NK-92 (cell line): ENCODE results near the gene RCOR2.
"Not testable (repeated sequence)": the region's sequence is repeated elsewhere in the genome, so short reads cannot be mapped to it uniquely, and the experiment has no call there.

ENCODE experiments used
- DNase-seq: peaks from one replicate; lab custom pipeline; 2025; ENCODE audit not compliant: unreplicated experiment; lab: John Stamatoyannopoulos, UW

RCOR2 gene

DNA sequence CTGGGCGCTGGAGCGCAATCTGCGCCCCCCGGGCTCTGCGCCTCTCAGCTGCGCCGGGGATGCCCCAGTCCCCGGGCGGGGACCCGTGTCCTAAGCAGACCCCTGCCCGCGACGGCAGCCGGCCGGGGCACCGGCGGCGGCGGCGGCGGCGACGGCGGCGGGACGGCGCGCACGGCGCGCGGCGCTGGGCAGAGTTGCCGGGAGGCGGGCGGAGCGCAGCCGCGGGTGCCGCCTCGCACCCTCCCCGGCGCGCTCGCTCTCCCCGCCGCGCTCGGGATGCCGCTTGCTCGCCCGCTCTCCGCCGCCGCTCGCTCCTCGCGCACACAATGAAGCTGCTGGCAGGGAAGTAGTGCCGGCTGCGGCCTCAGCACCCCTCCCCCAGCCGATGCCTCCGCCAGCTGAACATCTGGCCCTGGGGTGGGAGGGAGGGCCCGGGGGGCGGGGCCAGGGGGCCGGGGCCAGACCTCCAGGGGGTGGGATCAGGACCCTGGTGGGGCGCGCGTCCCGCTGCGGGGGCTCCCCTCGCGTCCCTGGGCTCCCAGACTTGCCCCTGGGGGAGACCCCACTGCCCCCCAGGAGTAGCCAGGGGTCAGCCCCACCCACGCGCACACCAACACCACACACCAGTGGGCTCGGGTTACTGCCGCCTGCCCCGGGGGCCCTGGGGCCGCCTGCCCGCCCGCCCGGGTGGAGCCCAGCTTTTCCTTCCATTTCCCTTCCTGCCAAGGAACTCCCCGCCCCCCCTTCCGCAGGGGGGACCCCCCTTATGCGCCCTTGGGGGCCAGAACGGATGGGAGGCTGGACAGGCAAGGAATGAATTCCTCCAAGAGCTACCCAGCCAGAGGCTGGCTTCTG lies at the start of gene RCOR2:
RCOR2 (minus strand) TSS at position 328 of the 855 bp plus-strand sequence. CDS start 708 bp downstream, outside the sequence.
- no peak for DNase-seq

GRCh38 chr11:63966444-63966843 lies 49.5 kb upstream of the RCOR2 start:
- no peak for DNase-seq

GRCh38 chr11:63963895-63964294 lies 46.9 kb upstream of the RCOR2 start:
- DNase-seq: not testable (repeated sequence)

GRCh38 chr11:63961608-63962412 lies 44.8 kb upstream of the RCOR2 start:
- no peak for DNase-seq

- no peak for DNase-seq
Measured at GRCh38 chr11:63958008-63958407, 41.0 kb upstream of the RCOR2 start.

GRCh38 chr11:63952570-63952969 lies 35.6 kb upstream of the RCOR2 start:
- DNase-seq: no peak

DNA sequence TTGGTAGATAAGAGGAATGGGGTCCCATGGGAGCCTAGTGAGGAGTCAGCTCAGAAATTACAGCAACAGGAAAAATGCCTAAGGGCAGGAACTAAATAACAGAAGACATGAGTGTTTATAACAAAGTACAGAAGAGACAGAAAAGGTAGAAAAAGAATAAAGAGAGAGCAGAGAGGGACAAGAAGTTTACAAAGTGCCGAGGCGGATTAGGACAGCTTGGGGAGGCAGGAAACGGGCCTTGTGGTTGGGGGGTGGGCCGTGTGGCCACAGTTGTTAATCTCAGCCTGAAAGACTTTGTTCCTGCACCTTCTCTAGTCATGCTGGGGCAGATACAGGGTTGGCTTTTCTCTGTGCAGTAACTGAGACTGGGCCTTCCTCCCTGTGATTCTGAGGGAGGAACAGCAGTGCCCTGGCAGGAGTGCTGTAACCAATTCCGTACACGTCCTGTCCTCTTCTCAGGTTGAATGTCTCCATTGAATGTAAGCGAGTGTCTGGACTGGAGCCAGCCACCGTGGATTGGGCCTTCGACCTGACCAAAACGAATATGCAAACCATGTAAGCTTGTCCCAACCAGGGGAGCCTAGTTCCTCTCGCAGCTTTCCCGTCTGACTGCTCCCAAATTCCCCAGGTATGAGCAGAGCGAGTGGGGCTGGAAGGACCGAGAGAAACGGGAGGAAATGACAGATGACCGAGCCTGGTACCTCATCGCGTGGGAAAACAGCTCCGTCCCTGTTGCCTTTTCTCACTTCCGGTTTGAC lies 35.0 kb upstream of the RCOR2 start:
- no peak for DNase-seq

DNA sequence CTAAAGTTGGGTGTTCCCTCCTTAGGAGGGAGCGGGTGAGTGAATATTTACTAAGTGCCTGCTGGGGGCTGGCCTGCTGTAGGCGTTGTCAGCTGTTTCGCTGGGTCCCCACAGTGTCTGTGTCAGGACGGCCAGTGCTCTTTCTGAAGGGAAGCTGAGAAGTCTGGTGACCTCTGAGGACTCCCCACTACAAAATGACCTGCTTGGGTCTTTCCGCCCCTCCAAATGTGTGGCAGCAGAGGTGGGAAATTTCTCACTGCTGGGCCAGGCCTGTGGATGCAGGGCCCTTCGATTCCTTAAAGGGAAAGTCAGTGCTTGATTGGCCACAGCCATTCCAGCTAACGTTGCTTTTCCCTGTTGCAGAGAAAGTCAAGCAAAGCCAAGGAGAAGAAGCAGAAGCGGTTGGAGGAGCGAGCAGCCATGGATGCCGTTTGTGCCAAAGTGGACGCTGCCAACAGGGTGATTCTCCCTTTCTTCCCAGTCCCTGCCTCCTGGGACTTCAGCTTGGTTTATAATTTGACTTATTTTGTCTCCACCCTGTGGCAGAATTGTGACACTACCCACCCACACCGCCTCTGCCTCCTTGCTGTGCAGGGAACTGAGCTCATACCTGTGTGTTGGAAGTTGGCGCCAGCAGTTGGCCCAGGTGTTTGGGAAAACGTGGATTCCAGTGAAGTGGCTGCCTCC lies 28.7 kb upstream of the RCOR2 start:
- no peak for DNase-seq

DNA sequence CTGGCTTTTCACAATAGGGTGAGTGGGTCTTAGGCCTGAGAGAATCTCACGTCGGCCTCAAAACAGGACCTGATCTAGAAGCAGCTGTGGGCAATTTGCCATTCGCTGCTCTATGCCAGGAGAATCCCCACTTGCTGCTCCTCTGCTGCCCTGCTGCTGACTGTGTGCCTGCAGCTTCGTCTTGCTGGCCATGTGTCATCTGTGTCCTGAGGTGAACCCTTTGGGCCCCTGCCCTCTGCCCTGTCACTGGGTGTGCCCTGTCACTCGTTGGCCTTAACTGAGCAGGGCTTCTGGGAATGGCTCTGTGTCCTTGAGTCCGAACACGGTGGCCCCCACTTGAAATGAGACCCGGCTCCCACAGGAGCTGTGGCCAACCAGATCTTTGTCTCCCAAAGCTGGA lies 28.0 kb upstream of the RCOR2 start:
- no peak for DNase-seq

DNA sequence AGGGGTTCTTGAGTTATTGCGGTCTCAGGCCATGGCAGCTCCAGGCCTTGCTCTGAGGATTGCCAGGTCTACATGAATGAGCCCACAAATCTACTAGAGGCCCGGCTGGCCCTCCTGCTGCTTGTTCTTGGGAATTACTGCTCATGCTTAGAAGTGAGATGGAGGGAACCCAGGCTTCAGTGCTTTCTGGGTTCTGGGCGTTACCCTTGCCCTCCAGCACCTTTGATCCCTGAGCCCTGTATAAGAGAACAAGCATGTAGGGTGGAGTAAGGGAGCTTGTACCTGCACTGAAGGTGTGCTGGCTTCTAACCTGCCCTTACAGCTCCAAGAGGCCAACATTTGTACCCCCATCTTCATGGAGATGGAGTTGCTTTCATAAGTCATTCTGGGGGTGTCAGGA lies 25.8 kb upstream of the RCOR2 start:
- DNase-seq: no peak

DNA sequence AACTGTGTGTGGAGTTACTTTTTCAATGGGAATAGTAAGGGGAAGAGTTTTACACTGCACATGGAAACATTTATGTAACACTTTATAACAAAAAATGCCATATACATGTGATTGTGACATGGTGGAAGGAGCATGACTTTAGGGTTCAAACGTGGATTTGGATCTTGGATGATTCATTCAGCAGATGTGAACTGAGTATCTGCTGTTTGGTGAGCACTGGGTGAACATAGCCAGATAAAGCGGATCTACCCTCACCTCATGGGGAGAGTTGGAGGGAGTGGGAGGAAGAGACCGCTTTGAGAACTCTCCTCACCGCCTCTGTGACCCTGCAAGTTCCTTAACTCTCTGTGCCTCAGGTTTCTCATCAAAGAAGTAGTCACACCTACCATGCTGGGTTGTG lies 24.9 kb upstream of the RCOR2 start:
- DNase-seq: no peak

DNA sequence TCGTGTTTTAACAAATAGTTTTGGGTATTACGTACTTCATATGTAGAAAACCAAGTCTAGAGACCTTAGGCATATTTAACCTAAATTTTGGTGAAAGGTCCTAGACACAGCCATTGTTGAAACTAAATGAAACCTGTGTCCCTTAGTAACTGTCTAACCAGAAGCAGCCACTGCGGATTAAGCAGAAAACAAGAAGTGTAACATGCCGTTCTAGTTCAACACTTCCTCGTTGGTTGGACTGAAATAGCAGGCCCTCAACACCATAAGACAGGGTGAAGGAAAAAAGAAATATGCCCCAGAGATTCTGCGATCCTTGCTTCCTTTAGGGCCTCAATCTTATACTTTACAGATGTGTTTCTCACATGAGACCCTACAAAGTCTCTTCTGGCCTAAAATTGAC lies 23.8 kb upstream of the RCOR2 start:
- DNase-seq: no peak

DNA sequence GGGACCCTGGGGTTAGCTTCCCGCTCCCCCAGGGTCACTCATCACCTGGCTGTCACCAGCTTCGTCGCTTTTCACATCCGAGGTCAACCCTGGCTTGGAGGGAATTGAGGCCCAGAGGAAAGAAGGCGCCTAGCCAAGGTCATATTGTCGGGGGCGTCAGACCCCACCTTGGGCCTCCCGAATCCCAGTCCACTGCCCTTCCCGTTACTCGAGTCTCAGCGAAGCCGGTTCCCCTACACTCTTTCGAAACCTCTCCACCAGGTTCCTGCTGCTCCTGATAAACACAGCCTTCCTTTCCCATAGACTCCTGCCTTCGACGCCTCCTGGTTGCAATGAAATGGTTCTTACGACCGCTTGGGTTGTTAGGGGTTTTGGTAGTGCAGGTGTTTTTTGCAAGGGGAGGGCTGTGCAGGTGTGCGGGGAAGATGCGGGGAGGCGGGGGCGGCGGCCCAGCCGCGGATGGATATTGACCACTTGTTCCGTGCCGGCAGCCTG lies 22.5 kb upstream of the RCOR2 start:
- DNase-seq: no peak

DNA sequence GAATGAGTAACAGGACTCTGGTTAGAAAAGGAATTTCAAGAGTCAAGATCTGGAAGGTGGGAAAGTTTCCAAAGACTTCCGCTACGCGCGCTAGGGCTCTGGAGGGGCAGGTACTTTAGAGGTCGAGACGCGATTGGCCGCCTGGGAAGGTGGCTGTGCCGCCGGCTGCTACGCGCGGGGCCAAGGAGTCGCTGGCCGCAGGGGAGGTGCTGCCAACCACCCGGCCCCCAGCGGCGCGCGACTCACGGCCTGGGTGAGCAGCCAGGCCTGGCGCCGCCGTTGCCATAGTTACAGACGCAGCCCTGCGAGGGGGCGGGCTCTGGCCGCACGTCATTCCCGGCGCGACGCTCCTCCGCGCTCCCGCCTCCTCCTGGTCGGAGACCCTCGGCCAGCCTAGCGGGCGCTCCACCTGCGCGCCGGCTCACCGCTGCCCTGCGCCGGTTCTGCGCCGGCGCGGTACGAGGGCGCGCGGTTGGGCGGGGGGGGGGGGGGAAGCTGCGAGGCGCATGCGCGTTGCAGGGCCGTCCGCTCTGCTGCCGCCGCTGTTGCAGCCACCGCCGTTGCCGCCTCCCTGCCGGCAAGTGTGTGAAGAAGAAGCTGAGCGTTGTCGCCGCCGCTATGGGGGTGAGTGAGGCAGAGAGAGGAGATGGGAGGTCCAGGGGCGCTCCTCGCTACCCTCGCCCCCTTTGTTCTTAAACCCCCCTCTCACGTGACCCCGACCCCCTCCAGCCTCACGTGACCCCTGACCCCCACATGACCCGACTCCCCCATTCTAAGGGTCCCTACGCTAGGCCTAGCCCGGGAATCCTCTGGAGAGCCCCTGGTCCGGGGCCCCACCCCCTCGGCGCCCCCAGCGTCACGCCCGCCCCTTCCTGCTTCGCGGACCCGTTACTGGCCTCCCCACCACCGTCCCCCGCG lies 21.8 kb upstream of the RCOR2 start, which contains the start of gene NAA40:
NAA40 (plus strand) TSS at position 524 of the 918 bp plus-strand sequence; CDS start at position 619, 95 bp downstream.
- DNase-seq: peak; percentile 63

GRCh38 chr11:63937713-63938478 lies 20.9 kb upstream of the RCOR2 start:
- no peak for DNase-seq

DNA sequence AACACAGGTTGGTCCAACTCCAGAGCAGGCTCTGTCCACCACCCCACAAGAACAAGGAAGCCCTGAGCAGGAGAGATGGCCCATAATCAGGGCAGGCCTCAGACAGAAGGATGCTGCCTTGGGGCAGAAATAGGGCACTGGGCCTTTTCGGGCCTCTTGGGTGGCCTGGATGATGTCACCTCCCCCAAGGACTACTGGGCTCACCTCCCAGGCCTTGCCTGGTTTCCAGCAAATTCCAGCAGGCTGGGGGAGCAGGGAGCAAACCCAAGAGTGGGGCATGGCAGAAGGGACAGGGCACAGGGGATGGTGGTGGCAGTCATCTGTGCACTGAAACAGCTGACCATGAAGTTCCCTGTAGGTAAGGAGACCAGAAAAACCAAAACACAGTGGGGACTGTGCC lies 16.5 kb upstream of the RCOR2 start:
- no peak for DNase-seq

DNA sequence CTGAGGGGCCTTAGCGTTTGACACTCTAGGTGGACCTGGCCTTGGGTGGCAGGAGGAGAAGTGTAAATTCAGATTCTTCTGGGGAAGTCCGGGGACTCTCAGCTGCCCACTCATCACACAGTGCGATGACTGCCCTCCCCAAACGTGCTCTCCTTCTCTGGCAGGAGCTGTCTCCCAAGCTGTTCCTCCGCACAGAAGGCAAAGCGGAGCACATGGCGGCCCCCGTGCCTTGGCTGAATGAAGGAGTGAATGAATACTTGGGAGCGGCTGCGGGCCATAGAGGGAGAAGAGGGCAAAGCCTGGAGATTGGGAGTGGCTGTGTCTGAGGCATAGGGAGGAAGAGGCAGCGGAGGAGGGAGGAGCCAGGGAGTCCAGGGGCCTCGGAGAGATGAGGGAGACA lies 14.9 kb upstream of the RCOR2 start:
- DNase-seq: no peak

- no peak for DNase-seq
Measured at GRCh38 chr11:63931045-63931444, 14.1 kb upstream of the RCOR2 start.

- DNase-seq: no peak
Measured at GRCh38 chr11:63929616-63930015, 12.7 kb upstream of the RCOR2 start.
